ENCODE results near the gene EPM2A.
"Not testable (repeated sequence)": the region's sequence is repeated elsewhere in the genome, so short reads cannot be mapped to it uniquely, and the experiment has no call there.

The EPM2A gene

GRCh38 chr6:145728444-145729385, 6.6 kb downstream of the EPM2A start:
- no peak for DNase-seq

- no peak for DNase-seq
Observed at GRCh38 chr6:145727817-145728388, 7.4 kb downstream of the EPM2A start.

- DNase-seq: no peak
Observed at GRCh38 chr6:145725570-145725969, 9.8 kb downstream of the EPM2A start.

- no peak for DNase-seq
Observed at GRCh38 chr6:145723646-145724045, 11.7 kb downstream of the EPM2A start.

GRCh38 chr6:145722190-145722589, 13.1 kb downstream of the EPM2A start:
- no peak for DNase-seq

GRCh38 chr6:145721144-145721543, 14.2 kb downstream of the EPM2A start:
- no peak for DNase-seq

- no peak for DNase-seq
Observed at GRCh38 chr6:145715426-145715825, 19.9 kb downstream of the EPM2A start.

- DNase-seq: no peak
Observed at GRCh38 chr6:145714731-145715130, 20.6 kb downstream of the EPM2A start.

GRCh38 chr6:145713773-145714172, 21.5 kb downstream of the EPM2A start:
- DNase-seq: no peak

- DNase-seq: no peak
Observed at GRCh38 chr6:145711372-145711771, 23.9 kb downstream of the EPM2A start.

GRCh38 chr6:145707397-145707796, 27.9 kb downstream of the EPM2A start:
- no peak for DNase-seq

- DNase-seq: no peak
Observed at GRCh38 chr6:145705561-145705960, 29.8 kb downstream of the EPM2A start.

GRCh38 chr6:145704143-145704781, 31.1 kb downstream of the EPM2A start:
- DNase-seq: peak; percentile 25

GRCh38 chr6:145699462-145699861, 35.9 kb downstream of the EPM2A start:
- DNase-seq: no peak

- DNase-seq: not testable (repeated sequence)
Observed at GRCh38 chr6:145697401-145697800, 37.9 kb downstream of the EPM2A start.

GRCh38 chr6:145694083-145694737, 41.1 kb downstream of the EPM2A start:
- DNase-seq: no peak

- DNase-seq: no peak
Observed at GRCh38 chr6:145690969-145691368, 44.4 kb downstream of the EPM2A start.

- no peak for DNase-seq
Observed at GRCh38 chr6:145689529-145689928, 45.8 kb downstream of the EPM2A start.

- DNase-seq: no peak
Observed at GRCh38 chr6:145688493-145688905, 46.8 kb downstream of the EPM2A start.

GRCh38 chr6:145685932-145686331, 49.4 kb downstream of the EPM2A start:
- DNase-seq: no peak

- no peak for DNase-seq
Observed at GRCh38 chr6:145681965-145682364, 53.4 kb downstream of the EPM2A start.

- no peak for DNase-seq
Observed at GRCh38 chr6:145673504-145673903, 61.8 kb downstream of the EPM2A start.

- DNase-seq: no peak
Observed at GRCh38 chr6:145670311-145670710, 65.0 kb downstream of the EPM2A start.
